ENCODE measurements around the gene UBALD1. TPM values are rescaled to one million over a fixed set of nuclear protein-coding genes. Genes with fewer than 3 reads are reported as not detected.
"Not testable (repeated sequence)": the region's sequence is repeated elsewhere in the genome, so short reads cannot be mapped to it uniquely, and the experiment has no call there.

Gene UBALD1
- total RNA-seq, 1 donor from 2014 or later = 22.9 TPM

GRCh38 chr16:4574919-4575705 lies 39.6 kb downstream of the UBALD1 start:
- DNase-seq (ENCODE audit: low spot score) = no peak
- Mint-ChIP-seq H3K4me3 (ENCODE audit: unreplicated experiment) (no peak overlapping the region), H3K4me1 (ENCODE audit: low read depth) (peaks cover 4% of the 10 kb centered on the region), H3K9me3 (ENCODE audit: low read depth) (no peaks in the 10 kb centered on the region), H3K27ac (ENCODE audit: unreplicated experiment) (no peak overlapping the region), H3K36me3 (ENCODE audit: low read depth) (no peaks in the 10 kb centered on the region), H3K27me3 (ENCODE audit: low read depth) (no peaks in the 10 kb centered on the region)
- no peak for TF ChIP-seq CTCF (IDR thresholded peaks at IDR 0.05)

GRCh38 chr16:4573926-4574325 lies 40.8 kb downstream of the UBALD1 start:
- H3K27ac Mint-ChIP-seq (ENCODE audit: unreplicated experiment); H3K4me1 Mint-ChIP-seq (ENCODE audit: low read depth): not testable (repeated sequence)

GRCh38 chr16:4572715-4573114 lies 42.0 kb downstream of the UBALD1 start:
- H3K9me3 Mint-ChIP-seq (ENCODE audit: low read depth) = no peaks in the 10 kb centered on the region
- H3K4me1 Mint-ChIP-seq (ENCODE audit: low read depth) = no peaks in the 10 kb centered on the region
- no peak for DNase-seq (ENCODE audit: low spot score)
- no peaks in the 10 kb centered on the region for H3K27me3 Mint-ChIP-seq (ENCODE audit: low read depth)
- no peak overlapping the region for H3K4me3 Mint-ChIP-seq (ENCODE audit: unreplicated experiment)
- H3K27ac Mint-ChIP-seq (ENCODE audit: unreplicated experiment) = no peak overlapping the region
- TF ChIP-seq CTCF (IDR thresholded peaks at IDR 0.05) = no peak
- no peaks in the 10 kb centered on the region for H3K36me3 Mint-ChIP-seq (ENCODE audit: low read depth)

More at GRCh38 chr16:4573926-4574325, 40.8 kb downstream of the UBALD1 start:
- not testable (repeated sequence) for H3K4me3 Mint-ChIP-seq (ENCODE audit: unreplicated experiment); H3K27me3 Mint-ChIP-seq (ENCODE audit: low read depth); DNase-seq (ENCODE audit: low spot score); H3K9me3 Mint-ChIP-seq (ENCODE audit: low read depth); H3K36me3 Mint-ChIP-seq (ENCODE audit: low read depth)

DNA sequence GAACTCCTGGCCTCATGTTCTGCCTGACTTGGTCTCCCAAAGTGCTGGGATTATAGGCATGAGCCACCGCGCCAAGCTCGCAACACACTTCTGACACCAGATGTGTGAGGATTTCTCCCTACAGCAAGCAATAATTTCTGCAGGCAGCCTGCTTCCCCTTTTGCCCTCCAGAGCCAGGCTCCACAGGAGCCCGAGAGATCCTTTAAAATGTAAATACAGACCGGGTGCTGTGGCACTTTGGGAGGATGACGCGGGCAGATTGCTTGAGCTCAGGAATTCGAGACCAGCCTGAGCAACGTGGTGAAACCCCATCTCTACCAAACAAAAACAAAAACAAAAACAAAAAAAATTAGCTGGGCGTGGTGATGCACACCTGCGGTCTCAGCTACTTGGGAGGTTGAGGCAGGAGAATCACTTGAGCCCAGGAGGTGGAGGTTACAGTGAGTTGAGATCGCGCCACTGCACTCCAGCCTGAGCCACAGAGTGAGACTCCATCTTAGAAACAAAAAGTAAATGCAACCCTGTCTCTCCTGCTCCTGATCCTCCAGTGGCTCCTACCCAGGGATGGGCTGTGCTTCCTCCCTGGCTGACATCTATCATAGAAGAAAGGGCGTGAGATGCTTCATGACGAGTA lies 43.9 kb downstream of the UBALD1 start:
- H3K9me3 Mint-ChIP-seq (ENCODE audit: low read depth) = no peaks in the 10 kb centered on the region
- H3K36me3 Mint-ChIP-seq (ENCODE audit: low read depth) = no peaks in the 10 kb centered on the region
- no peak for DNase-seq (ENCODE audit: low spot score)
- no peak for TF ChIP-seq CTCF (IDR thresholded peaks at IDR 0.05)
- H3K27me3 Mint-ChIP-seq (ENCODE audit: low read depth) = peaks cover 2% of the 10 kb centered on the region
- H3K4me1 Mint-ChIP-seq (ENCODE audit: low read depth) = no peaks in the 10 kb centered on the region
- no peak overlapping the region for H3K27ac Mint-ChIP-seq (ENCODE audit: unreplicated experiment)
- no peak overlapping the region for H3K4me3 Mint-ChIP-seq (ENCODE audit: unreplicated experiment)

GRCh38 chr16:4570086-4570485 lies 44.6 kb downstream of the UBALD1 start:
- Mint-ChIP-seq H3K27me3 (ENCODE audit: low read depth) (peaks cover 2% of the 10 kb centered on the region), H3K4me3 (ENCODE audit: unreplicated experiment) (no peak overlapping the region)
- TF ChIP-seq CTCF (IDR thresholded peaks at IDR 0.05) = no peak

More at GRCh38 chr16:4570086-4570485, 44.6 kb downstream of the UBALD1 start:
- DNase-seq (ENCODE audit: low spot score) = no peak
- no peak overlapping the region for H3K27ac Mint-ChIP-seq (ENCODE audit: unreplicated experiment)
- H3K9me3 Mint-ChIP-seq (ENCODE audit: low read depth) = no peaks in the 10 kb centered on the region
- H3K4me1 Mint-ChIP-seq (ENCODE audit: low read depth) = no peaks in the 10 kb centered on the region
- no peaks in the 10 kb centered on the region for H3K36me3 Mint-ChIP-seq (ENCODE audit: low read depth)
